Bronchial epithelial cell (primary cell): ENCODE measurements around the gene ZNF365. TPM values are rescaled to one million over a fixed set of nuclear protein-coding genes. Genes with fewer than 3 reads are reported as not detected.
A peak's percentile ranks its signal among the peaks of the same experiment; 100 is the strongest.

Experiments
- DNase-seq: peaks from one replicate; pipeline ENCODE4 v3.0.0-alpha.2; 2010; ENCODE audit warnings: low read depth
- FAIRE-seq: peaks from 2 replicates; lab custom pipeline; 2011; peaks lifted over from hg19 to GRCh38; lab: Jason Lieb, UNC
- H3K27me3 ChIP-seq: 2 replicates; pipeline ENCODE4 v1.5.1; 2011; ENCODE audit warnings: low read length; ENCODE audit not compliant: control insufficient read depth, insufficient read depth
- H3K36me3 ChIP-seq: 2 replicates; pipeline ENCODE4 v1.5.1; 2011; ENCODE audit warnings: low read length; ENCODE audit not compliant: control insufficient read depth, insufficient read depth
- H3K4me3 ChIP-seq: 2 replicates; pipeline ENCODE4 v1.5.1; 2011; ENCODE audit warnings: mild to moderate bottlenecking, low read depth, low read length, control low read depth
- total RNA-seq: library from RNA; depleted of rRNA; stranded (reverse); fragments of >200 nt; gene quantifications from 2 replicates; pipeline ENCODE4 v1.2.1, GENCODE V29; 2014
- TF ChIP-seq, protein P1 (sequence below): IDR thresholded peaks from 2 replicates; pipeline ENCODE4 v1.5.1; 2011; ENCODE audit warnings: mild to moderate bottlenecking, moderate library complexity, low read length, control low read depth, inconsistent platforms; ENCODE audit not compliant: insufficient read depth, severe bottlenecking

ZNF365 gene
- total RNA-seq, 1 donor from 2014 or later, result 1.3 TPM

DNA sequence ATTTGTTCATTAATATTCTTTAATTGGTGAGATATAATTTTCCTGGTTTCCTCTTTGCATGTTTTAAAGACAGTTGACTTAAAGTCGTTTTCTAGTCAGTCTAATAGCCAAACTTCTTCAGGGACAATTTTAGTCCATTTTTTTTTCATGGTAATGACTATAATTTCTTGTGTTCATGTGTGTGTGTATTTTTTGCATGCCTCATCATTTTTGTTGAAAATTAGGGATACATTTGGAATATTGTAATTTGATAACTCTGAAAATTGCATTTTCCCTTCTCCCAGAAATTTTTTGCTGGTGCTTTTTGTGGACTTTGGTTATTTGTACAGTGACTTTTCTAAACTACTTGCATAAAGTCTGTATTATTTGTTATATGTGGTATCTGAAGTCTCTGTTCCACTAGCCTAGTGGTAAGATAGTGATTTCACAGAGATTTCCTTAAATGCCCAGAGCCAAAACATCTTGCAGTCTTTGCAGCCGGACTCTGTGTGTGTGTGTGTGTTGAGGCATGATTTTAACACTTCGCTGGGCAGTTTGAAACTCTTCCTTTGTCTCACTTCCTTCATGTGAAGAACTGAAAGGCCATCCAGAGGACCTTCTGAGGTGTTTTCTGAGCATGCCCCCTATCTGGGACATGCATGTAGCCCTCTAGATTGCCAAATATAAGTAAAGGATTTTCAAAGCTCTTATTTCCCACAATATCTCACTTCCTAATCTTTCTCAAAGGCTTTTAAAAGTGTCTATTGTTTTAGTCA lies 40.9 kb upstream of the ZNF365 start:
- H3K27me3 ChIP-seq, result no peaks in the 10 kb centered on the region
- no peaks in the 10 kb centered on the region for H3K36me3 ChIP-seq
- no peak for FAIRE-seq
- H3K4me3 ChIP-seq, result no peak overlapping the region
- TF ChIP-seq, protein P1, sequence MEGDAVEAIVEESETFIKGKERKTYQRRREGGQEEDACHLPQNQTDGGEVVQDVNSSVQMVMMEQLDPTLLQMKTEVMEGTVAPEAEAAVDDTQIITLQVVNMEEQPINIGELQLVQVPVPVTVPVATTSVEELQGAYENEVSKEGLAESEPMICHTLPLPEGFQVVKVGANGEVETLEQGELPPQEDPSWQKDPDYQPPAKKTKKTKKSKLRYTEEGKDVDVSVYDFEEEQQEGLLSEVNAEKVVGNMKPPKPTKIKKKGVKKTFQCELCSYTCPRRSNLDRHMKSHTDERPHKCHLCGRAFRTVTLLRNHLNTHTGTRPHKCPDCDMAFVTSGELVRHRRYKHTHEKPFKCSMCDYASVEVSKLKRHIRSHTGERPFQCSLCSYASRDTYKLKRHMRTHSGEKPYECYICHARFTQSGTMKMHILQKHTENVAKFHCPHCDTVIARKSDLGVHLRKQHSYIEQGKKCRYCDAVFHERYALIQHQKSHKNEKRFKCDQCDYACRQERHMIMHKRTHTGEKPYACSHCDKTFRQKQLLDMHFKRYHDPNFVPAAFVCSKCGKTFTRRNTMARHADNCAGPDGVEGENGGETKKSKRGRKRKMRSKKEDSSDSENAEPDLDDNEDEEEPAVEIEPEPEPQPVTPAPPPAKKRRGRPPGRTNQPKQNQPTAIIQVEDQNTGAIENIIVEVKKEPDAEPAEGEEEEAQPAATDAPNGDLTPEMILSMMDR, result no peak
- no peak for DNase-seq

DNA sequence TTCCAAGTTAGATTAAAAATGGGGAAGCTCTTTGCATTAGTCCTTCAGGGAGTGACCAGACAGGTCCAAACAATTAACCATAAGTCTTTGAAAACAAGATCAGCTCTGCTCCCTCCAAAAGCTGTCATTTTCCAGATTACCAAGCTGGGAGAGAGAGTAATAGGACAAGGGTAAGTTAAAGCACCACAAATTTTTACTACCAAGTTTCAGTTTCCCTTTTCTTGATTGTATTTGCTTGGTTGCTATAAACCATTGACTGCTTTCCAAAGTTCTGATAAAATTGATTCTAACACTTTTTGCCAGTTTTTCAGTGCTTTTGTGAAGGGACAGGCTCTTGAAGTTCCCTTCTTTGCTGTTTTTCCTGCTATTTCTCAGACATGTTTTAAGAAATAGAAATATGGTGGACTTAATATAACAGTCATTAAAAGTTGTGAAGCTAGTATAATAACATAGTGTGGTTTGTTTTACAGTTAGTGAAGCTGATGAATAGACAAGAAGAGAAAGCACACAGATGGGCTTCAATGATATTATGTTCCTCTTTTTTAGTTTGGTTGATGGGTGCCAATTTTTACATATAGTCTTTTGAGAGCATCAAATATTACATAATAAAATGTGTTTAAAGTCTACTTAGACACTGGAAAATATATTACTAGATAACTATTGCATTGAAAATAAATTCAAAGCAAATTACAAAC lies 40.0 kb upstream of the ZNF365 start:
- FAIRE-seq, result no peak
- no peak for DNase-seq
- no peaks in the 10 kb centered on the region for H3K36me3 ChIP-seq
- TF ChIP-seq, protein P1, result no peak
- no peaks in the 10 kb centered on the region for H3K27me3 ChIP-seq
- no peak overlapping the region for H3K4me3 ChIP-seq

DNA sequence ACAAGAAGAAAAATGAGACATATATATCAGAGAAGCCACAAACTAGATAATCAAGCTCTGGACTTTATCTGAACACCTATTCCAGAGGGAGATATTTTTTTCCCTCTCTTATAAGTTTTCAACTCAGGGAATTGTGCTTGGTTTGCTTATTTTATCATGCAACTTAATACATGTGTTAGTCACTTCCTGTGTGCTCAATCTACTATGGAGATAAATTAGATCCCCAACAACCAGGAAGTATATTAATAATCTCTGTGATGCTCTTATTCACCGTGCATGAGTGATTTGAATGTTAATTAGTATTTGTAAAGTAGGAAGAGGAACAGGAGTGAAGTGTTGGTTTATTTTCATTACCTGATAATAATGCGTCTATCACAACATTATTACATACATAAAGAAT lies 38.8 kb upstream of the ZNF365 start:
- Histone ChIP-seq H3K27me3 (no peaks in the 10 kb centered on the region), H3K36me3 (no peaks in the 10 kb centered on the region), H3K4me3 (no peak overlapping the region)
- DNase-seq (peak; percentile 78), FAIRE-seq (no peak)
- TF ChIP-seq, protein P1, result no peak

DNA sequence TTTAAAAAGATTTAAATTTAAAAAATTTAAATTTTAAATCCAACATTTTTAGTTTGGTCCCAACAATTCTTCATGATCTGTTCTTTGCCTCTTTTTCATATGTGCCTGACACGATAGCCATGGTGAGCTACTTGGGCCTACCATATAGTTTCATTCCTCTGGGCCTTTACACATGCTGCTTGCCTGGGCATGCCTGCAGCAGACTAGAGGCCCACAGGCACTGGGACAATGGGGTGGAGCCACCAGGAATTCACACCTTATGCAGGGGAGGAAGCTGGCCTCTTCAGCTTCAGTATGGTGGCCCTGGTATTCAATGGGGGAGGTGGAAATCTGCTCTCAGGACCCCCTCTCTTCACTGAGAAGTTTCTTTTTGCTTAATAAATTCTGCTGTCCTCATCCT lies 37.8 kb upstream of the ZNF365 start:
- H3K36me3 ChIP-seq, result no peaks in the 10 kb centered on the region
- TF ChIP-seq, protein P1, result no peak
- DNase-seq, result peak; percentile 73
- H3K4me3 ChIP-seq, result no peak overlapping the region
- H3K27me3 ChIP-seq, result no peaks in the 10 kb centered on the region
- FAIRE-seq, result no peak

DNA sequence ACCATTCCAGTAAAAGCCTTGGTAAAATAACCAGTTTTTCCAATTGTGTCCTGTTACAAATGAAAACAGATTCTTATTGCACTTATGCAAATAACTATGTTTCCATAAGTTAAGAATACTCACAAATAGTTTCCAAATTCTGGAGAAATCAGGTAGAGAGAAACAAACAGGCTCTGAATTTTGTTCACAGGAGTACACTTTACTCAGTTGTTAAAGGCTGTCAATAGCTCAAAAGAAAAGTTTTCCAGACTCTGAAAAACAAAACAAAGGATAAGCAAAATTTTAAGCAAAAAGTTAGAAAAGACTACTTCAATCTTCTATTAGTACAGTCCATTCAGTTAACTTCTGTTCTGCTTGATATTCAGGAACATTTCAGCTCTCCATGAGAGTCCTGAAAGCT lies 32.8 kb upstream of the ZNF365 start:
- no peak for DNase-seq
- Histone ChIP-seq H3K4me3 (no peak overlapping the region), H3K27me3 (no peaks in the 10 kb centered on the region), H3K36me3 (no peaks in the 10 kb centered on the region)
- no peak for FAIRE-seq
- TF ChIP-seq, protein P1, result no peak

DNA sequence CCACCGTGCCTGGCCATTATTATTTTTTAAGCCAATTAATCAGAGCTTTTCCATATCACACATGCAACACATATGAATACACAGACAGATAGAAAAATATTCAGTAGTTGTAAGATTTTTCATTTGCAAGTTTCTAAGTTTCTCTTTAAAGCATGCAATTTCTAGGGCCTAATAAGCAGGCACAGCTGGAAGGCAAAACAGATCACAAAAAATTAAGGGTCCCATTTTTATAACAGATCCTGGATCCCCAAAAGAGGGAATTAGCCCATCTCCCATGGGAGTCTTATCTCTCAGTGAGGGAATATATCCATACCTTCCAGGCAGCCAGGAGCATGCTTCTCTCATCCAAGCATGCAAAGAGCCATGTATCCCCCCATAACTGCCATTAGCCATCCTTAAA lies 31.2 kb upstream of the ZNF365 start:
- no peaks in the 10 kb centered on the region for H3K36me3 ChIP-seq
- no peaks in the 10 kb centered on the region for H3K27me3 ChIP-seq
- no peak overlapping the region for H3K4me3 ChIP-seq
- DNase-seq (no peak), FAIRE-seq (no peak)
- TF ChIP-seq, protein P1, result no peak
